Activated CD4-positive, alpha-beta memory T cell treated with anti-CD3 and anti-CD28 coated beads for 36 hours (primary cell): ENCODE results near the gene TRIP13. TPM values are rescaled to one million over a fixed set of nuclear protein-coding genes. Genes with fewer than 3 reads are reported as not detected.
"Not testable (repeated sequence)": the region's sequence is repeated elsewhere in the genome, so short reads cannot be mapped to it uniquely, and the experiment has no call there.

Source experiments
- CTCF ChIA-PET: fragments of 350-600 bp; sonication (Branson Sonifier 250); formaldehyde crosslinking; loops from one replicate; lab custom pipeline; 2021; ENCODE audit warnings: antibody characterized with exemption, inconsistent platforms; lab: Charles Lee
- POLR2A ChIA-PET: fragments of 350-600 bp; sonication (Branson Sonifier 250); formaldehyde crosslinking; loops from one replicate; lab custom pipeline; 2021; ENCODE audit warnings: antibody characterized with exemption; lab: Charles Lee
- DNase-seq: peaks from one replicate; pipeline ENCODE4 v3.0.0-alpha.2; 2020
- H3K27ac Mint-ChIP-seq: one replicate; pipeline ENCODE4 v1.8.0; 2021; ENCODE audit warnings: mixed read lengths
- H3K27me3 Mint-ChIP-seq: one replicate; pipeline ENCODE4 v1.8.0; 2021; ENCODE audit warnings: mixed read lengths
- H3K36me3 Mint-ChIP-seq: one replicate; pipeline ENCODE4 v1.8.0; 2021; ENCODE audit warnings: mixed read lengths
- H3K4me1 Mint-ChIP-seq: one replicate; pipeline ENCODE4 v1.8.0; 2021; ENCODE audit warnings: low read depth, mixed read lengths
- H3K4me3 Mint-ChIP-seq: one replicate; pipeline ENCODE4 v1.8.0; 2021; ENCODE audit warnings: mild to moderate bottlenecking, mixed read lengths
- H3K9me3 Mint-ChIP-seq: one replicate; pipeline ENCODE4 v1.8.0; 2021; ENCODE audit warnings: mixed read lengths
- intact Hi-C: fragments of 100-400 bp; cut with micrococcal nuclease; formaldehyde crosslinking; loops from one replicate; pipeline ENCODE4 v1.15.1; 2023
- total RNA-seq, 2 experiments: library from RNA; stranded (reverse); gene quantifications; one replicate each; pipeline ENCODE4 v1.2.3, GENCODE V29; 2021

TRIP13 gene
- total RNA-seq, 2 experiments from 2014 or later, result 32.4 to 33.9 TPM

DNA sequence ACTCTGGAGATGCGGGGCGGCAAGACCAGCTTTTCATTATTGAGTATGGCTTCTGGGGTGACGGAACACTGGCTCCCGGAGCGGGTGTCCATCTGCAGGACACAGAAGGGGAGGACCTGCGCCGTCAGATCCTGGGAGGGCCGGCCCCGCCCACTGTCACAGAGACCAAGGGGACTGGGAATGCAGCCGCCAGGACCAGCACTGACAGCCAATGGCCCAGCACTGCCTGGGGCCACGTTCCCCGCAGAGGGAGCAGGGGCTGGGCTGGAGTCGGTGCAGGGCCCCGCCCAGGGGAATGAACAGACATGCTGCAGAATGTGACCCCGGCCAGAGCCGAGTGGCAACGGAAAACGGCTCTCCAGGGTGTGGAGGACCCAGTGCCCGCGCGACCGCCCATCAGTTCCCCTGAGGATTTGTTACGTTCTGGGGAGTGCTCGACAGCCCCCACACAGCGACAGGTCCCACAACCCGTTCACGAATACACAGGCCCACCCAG, 42.1 kb upstream of the TRIP13 start, which contains the start of gene ZDHHC11:
TSS of gene ZDHHC11 (minus strand) at position 476 of the 496 bp plus-strand sequence. CDS start at position 92, 384 bp downstream.
- no peak for DNase-seq
- intact Hi-C loops, result no loop called here
- H3K36me3 Mint-ChIP-seq, result no peaks in the 10 kb centered on the region
- H3K4me1 Mint-ChIP-seq, result peaks cover 7% of the 10 kb centered on the region
- no peak within 1 kb of the TSS for H3K27ac Mint-ChIP-seq
- H3K27me3 Mint-ChIP-seq, result peaks cover 1% of the 10 kb centered on the region
- H3K9me3 Mint-ChIP-seq, result peaks cover 5% of the 10 kb centered on the region
- ChIA-PET CTCF (no interaction called here), POLR2A (no interaction called here)
- H3K4me3 Mint-ChIP-seq, result no peak within 1 kb of the TSS

- ChIA-PET POLR2A (no interaction called here), CTCF (no interaction called here)
- Mint-ChIP-seq H3K9me3 (peaks cover 5% of the 10 kb centered on the region), H3K4me3 (no peak overlapping the region), H3K27ac (no peak overlapping the region), H3K36me3 (no peaks in the 10 kb centered on the region), H3K27me3 (peaks cover 1% of the 10 kb centered on the region), H3K4me1 (peaks cover 7% of the 10 kb centered on the region)
- DNase-seq, result no peak
- intact Hi-C loops, result no loop called here
Observed at GRCh38 chr5:851076-851475, 41.6 kb upstream of the TRIP13 start.

DNA sequence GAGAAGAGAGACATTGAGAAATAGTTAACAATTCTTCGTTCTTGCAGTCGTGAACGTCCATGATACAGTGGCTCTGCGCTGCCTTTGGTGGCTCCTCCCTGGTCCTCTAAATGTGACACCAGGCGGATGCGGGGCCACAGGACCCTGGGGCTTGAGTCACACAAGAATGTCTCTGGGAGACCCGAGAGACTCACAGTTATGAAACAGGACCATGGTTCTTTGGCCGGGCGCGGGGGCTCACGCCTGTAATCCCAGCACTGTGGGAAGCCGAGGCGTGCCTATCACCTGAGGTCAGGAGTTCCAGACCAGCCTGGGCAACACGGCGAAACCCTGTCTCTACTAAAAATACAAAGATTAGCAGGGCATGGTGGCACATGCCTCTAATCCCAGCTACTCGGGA, 41.1 kb upstream of the TRIP13 start:
- peaks cover 1% of the 10 kb centered on the region for H3K27me3 Mint-ChIP-seq
- CTCF ChIA-PET, result no interaction called here
- DNase-seq, result no peak
- peaks cover 3% of the 10 kb centered on the region for H3K9me3 Mint-ChIP-seq
- no peak overlapping the region for H3K4me3 Mint-ChIP-seq
- POLR2A ChIA-PET, result no interaction called here
- H3K27ac Mint-ChIP-seq, result no peak overlapping the region
- peaks cover 4% of the 10 kb centered on the region for H3K4me1 Mint-ChIP-seq
- no peaks in the 10 kb centered on the region for H3K36me3 Mint-ChIP-seq
- intact Hi-C loops, result no loop called here

GRCh38 chr5:852018-852417, 40.7 kb upstream of the TRIP13 start:
- H3K27ac Mint-ChIP-seq, result no peak overlapping the region
- intact Hi-C loops, result no loop called here
- H3K27me3 Mint-ChIP-seq, result peaks cover 1% of the 10 kb centered on the region
- CTCF ChIA-PET, result no interaction called here
- no peaks in the 10 kb centered on the region for H3K4me1 Mint-ChIP-seq
- DNase-seq, result no peak
- no peaks in the 10 kb centered on the region for H3K36me3 Mint-ChIP-seq
- H3K4me3 Mint-ChIP-seq, result no peak overlapping the region
- POLR2A ChIA-PET, result no interaction called here
- H3K9me3 Mint-ChIP-seq, result no peaks in the 10 kb centered on the region

- Mint-ChIP-seq H3K36me3 (no peaks in the 10 kb centered on the region), H3K9me3 (no peaks in the 10 kb centered on the region), H3K27ac (no peak overlapping the region), H3K4me1 (no peaks in the 10 kb centered on the region), H3K27me3 (peaks cover 1% of the 10 kb centered on the region), H3K4me3 (no peak overlapping the region)
- CTCF ChIA-PET, result no interaction called here
- DNase-seq, result no peak
- intact Hi-C loops, result no loop called here
- POLR2A ChIA-PET, result no interaction called here
Observed at GRCh38 chr5:852431-853401, 40.0 kb upstream of the TRIP13 start.

GRCh38 chr5:853416-854090, 39.1 kb upstream of the TRIP13 start:
- H3K9me3 Mint-ChIP-seq, H3K27me3 Mint-ChIP-seq, DNase-seq, H3K36me3 Mint-ChIP-seq, H3K4me3 Mint-ChIP-seq, CTCF ChIA-PET, intact Hi-C loops, H3K27ac Mint-ChIP-seq, H3K4me1 Mint-ChIP-seq, POLR2A ChIA-PET: not testable (repeated sequence)

DNA sequence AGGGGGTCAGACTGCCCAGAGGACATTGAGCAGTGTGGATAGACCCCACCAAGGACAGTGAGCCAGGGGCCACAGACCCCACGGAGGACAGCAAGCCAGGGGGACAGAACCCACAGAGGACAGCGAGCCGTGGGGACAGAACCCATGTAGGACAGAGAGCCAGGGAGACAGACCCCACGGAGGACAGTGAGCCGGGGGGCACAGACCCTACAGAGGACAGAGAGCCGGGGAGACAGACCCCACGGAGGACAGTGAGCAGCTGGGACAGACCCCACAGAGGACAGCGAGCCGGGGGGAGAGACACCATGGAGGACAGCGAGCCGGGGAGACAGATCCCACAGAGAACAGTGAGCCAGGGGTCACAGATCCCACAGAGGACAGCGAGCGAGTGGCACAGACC, 38.5 kb upstream of the TRIP13 start:
- no peak overlapping the region for H3K27ac Mint-ChIP-seq
- POLR2A ChIA-PET, result no interaction called here
- CTCF ChIA-PET, result no interaction called here
- intact Hi-C loops, result no loop called here
- no peaks in the 10 kb centered on the region for H3K9me3 Mint-ChIP-seq
- no peaks in the 10 kb centered on the region for H3K4me1 Mint-ChIP-seq
- H3K4me3 Mint-ChIP-seq, result no peak overlapping the region
- DNase-seq, result no peak
- no peaks in the 10 kb centered on the region for H3K27me3 Mint-ChIP-seq
- H3K36me3 Mint-ChIP-seq, result no peaks in the 10 kb centered on the region

- Mint-ChIP-seq H3K4me1 (no peaks in the 10 kb centered on the region), H3K4me3 (no peak overlapping the region), H3K27me3 (no peaks in the 10 kb centered on the region), H3K36me3 (no peaks in the 10 kb centered on the region), H3K27ac (no peak overlapping the region), H3K9me3 (no peaks in the 10 kb centered on the region)
- POLR2A ChIA-PET, result no interaction called here
- CTCF ChIA-PET, result no interaction called here
- no peak for DNase-seq
- intact Hi-C loops, result no loop called here
Observed at GRCh38 chr5:854966-855743, 37.5 kb upstream of the TRIP13 start.

DNA sequence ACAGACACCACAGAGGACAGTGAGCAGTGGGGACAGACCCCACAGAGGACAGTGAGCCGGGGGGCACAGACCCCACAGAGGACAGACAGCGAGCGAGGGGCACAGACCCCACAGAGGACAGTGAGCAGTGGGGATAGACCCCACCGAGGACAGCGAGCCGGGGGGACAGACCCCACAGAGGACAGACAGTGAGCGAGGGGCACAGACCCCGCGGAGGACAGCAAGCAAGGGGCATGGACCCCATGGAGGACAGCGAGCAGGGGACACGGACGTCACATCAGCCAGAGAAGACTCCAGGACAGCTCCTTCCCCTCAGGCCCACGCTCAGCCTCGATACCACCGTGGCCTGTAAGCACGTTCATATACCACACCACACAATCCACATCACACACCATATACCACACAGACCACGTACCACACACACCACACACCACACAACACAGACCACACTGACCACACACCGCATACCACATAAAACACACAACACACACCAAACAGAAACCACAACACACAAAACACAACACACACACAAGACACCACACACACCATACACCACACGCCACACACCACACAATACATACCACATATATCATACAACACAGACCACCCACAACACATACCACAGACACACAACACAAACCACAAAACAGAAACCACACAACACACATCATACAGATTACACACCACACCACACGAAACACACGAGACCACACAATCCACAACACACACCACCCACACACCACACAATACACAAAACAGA, 36.7 kb upstream of the TRIP13 start:
- H3K27ac Mint-ChIP-seq, result no peak overlapping the region
- H3K4me3 Mint-ChIP-seq, result no peak overlapping the region
- no peaks in the 10 kb centered on the region for H3K4me1 Mint-ChIP-seq
- no peaks in the 10 kb centered on the region for H3K36me3 Mint-ChIP-seq
- no peaks in the 10 kb centered on the region for H3K27me3 Mint-ChIP-seq
- no peaks in the 10 kb centered on the region for H3K9me3 Mint-ChIP-seq
- ChIA-PET POLR2A (no interaction called here), CTCF (no interaction called here)
- no peak for DNase-seq
- intact Hi-C loops, result no loop called here

DNA sequence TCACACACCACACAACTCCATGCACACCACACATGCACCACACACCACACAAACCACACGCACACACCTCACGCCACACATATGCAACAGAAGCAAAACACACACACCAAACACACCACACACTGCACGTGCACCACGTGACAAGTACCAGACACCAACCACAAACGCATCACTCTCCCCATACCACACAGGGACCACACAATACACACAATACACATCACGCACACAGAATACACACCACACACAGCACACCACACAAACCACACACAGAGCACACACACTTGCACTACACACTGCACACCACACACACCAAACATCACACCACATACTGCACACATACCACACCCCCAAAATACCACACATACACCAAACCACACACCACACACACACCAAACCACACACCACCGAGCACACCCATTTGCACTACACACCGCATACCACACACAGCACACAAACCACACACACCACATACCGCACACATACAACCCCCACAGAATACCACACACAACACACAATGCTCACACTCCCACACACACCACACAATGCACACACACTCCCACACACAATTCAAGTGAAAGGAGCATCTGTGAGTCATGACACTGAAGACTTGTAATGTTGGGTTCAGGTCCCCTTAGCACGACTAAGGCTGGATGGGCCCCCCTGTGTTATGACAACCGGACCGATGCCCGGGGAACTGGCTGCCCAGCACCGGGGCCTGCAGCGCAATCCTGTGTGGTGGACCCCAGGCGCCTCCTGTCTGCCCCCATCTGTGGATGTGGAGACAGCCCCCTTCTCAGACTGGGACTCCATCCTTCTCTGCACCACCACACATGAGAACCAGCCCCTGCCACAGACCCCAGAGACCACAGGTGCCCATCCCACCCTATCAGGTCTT, 35.9 kb upstream of the TRIP13 start:
- Mint-ChIP-seq H3K4me1 (no peaks in the 10 kb centered on the region), H3K4me3 (no peak overlapping the region), H3K27me3 (no peaks in the 10 kb centered on the region), H3K27ac (no peak overlapping the region), H3K36me3 (no peaks in the 10 kb centered on the region), H3K9me3 (no peaks in the 10 kb centered on the region)
- CTCF ChIA-PET, result no interaction called here
- POLR2A ChIA-PET, result no interaction called here
- no peak for DNase-seq
- intact Hi-C loops, result no loop called here

- no peaks in the 10 kb centered on the region for H3K9me3 Mint-ChIP-seq
- H3K4me3 Mint-ChIP-seq, result no peak overlapping the region
- no peak overlapping the region for H3K27ac Mint-ChIP-seq
- no peaks in the 10 kb centered on the region for H3K27me3 Mint-ChIP-seq
- intact Hi-C loops, result no loop called here
- CTCF ChIA-PET, result no interaction called here
- H3K36me3 Mint-ChIP-seq, result peaks cover 2% of the 10 kb centered on the region
- POLR2A ChIA-PET, result no interaction called here
- no peaks in the 10 kb centered on the region for H3K4me1 Mint-ChIP-seq
- DNase-seq, result no peak
Observed at GRCh38 chr5:858726-859125, 34.0 kb upstream of the TRIP13 start.
